Adrenal gland (tissue), 5 donors: ENCODE data around the gene USP40.

Experiments
- POLR2A ChIP-seq, 2 donors: fragments of 450-650 bp; IDR thresholded peaks; one replicate each; pipeline ENCODE4 v1.6.1; 2017; ENCODE audit warnings: antibody characterized with exemption in 2 of 2, mild to moderate bottlenecking in 2 of 2, moderate library complexity in 1 of 2
- TF ChIP-seq, protein P1 (sequence below), 6 experiments: fragments of 450-650 bp in 4 of 6; fragments of 200-600 bp in 2 of 6; sonication (generic) in 1 of 6; IDR thresholded peaks; 1 replicate in 5 of 6; 2 replicates in 1 of 6; pipeline versions ENCODE4 v1.5.1 to v1.8.0; 2016 to 2021; ENCODE audit warnings: antibody characterized with exemption in 6 of 6, mild to moderate bottlenecking in 2 of 6, moderate library complexity in 1 of 6
- donor health status: DM: no; HTN: no; CAD: no.

DNA sequence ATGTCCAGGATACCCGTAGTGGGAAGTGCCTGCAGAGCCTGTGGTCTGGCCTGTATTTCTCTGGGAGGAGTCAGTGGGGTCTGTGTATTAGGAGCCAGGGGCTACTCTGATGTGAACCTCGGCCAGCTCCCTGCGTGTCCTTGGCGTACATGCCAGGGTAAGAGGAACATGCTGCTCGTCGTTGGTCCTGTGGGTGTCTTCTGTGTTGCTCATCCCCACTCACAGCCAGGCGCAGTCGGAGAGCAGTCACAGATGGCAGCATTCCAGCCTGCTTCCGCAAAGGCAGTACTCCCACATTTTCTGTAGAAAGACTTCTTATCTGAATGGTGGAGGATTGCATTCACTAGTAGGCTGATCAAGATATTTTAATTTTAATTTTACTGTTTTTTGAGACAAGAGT is 127.4 kb downstream of the USP40 start:
- TF ChIP-seq, protein P1, sequence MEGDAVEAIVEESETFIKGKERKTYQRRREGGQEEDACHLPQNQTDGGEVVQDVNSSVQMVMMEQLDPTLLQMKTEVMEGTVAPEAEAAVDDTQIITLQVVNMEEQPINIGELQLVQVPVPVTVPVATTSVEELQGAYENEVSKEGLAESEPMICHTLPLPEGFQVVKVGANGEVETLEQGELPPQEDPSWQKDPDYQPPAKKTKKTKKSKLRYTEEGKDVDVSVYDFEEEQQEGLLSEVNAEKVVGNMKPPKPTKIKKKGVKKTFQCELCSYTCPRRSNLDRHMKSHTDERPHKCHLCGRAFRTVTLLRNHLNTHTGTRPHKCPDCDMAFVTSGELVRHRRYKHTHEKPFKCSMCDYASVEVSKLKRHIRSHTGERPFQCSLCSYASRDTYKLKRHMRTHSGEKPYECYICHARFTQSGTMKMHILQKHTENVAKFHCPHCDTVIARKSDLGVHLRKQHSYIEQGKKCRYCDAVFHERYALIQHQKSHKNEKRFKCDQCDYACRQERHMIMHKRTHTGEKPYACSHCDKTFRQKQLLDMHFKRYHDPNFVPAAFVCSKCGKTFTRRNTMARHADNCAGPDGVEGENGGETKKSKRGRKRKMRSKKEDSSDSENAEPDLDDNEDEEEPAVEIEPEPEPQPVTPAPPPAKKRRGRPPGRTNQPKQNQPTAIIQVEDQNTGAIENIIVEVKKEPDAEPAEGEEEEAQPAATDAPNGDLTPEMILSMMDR (IDR thresholded peaks at IDR 0.05): no peak
- TF ChIP-seq POLR2A (IDR thresholded peaks at IDR 0.05): no peak
